Uterus (tissue), 4 donors: ENCODE data around the gene CLEC2A. TPM values are rescaled to one million over a fixed set of nuclear protein-coding genes. Genes with fewer than 3 reads are reported as not detected.
"Not testable (repeated sequence)": the region's sequence is repeated elsewhere in the genome, so short reads cannot be mapped to it uniquely, and the experiment has no call there.

Experiments used
- DNase-seq, 2 donors: peaks; one replicate each; pipeline ENCODE4 v3.0.0-alpha.2; 2019 to 2020
- H3K27ac ChIP-seq, 2 donors: fragments of 200-600 bp; sonication (generic); 1 replicate in 1 of 2; 2 replicates in 1 of 2; pipeline ENCODE4 v1.5.1; 2016 to 2018
- H3K27me3 ChIP-seq, 2 donors: fragments of 200-600 bp; sonication (generic); one replicate each; pipeline ENCODE4 v1.5.1; 2018 to 2019; ENCODE audit warnings: control low read depth in 1 of 2
- H3K36me3 ChIP-seq, 2 donors: fragments of 200-600 bp; sonication (generic); one replicate each; pipeline ENCODE4 v1.5.1; 2019; ENCODE audit warnings: control low read depth in 1 of 2
- H3K4me1 ChIP-seq, 2 donors: fragments of 200-600 bp; sonication (generic); one replicate each; pipeline ENCODE4 v1.5.1; 2018 to 2019; ENCODE audit warnings: control low read depth in 1 of 2
- H3K4me3 ChIP-seq, 2 donors: fragments of 200-600 bp; sonication (generic); 1 replicate in 1 of 2; 2 replicates in 1 of 2; pipeline ENCODE4 v1.5.1; 2018 to 2019; ENCODE audit warnings: mild to moderate bottlenecking in 1 of 2
- H3K9me3 ChIP-seq, 2 donors: fragments of 200-600 bp; sonication (generic); one replicate each; pipeline ENCODE4 v1.5.1; 2019; ENCODE audit warnings: control low read depth in 1 of 2
- CTCF ChIP-seq, 4 experiments: fragments of 200-600 bp in 2 of 4; fragments of 450-650 bp in 2 of 4; sonication (generic) in 2 of 4; IDR thresholded peaks; one replicate each; pipeline ENCODE4 v1.5.1; 2016 to 2019; ENCODE audit warnings: antibody characterized with exemption in 4 of 4, mild to moderate bottlenecking in 2 of 4, moderate library complexity in 1 of 4
- POLR2A ChIP-seq, 2 donors: fragments of 450-650 bp; IDR thresholded peaks; one replicate each; pipeline ENCODE4 v1.6.1; 2016; ENCODE audit warnings: antibody characterized with exemption in 2 of 2, mild to moderate bottlenecking in 1 of 2, moderate library complexity in 1 of 2
- intact Hi-C: fragments of 100-400 bp; cut with DNase I; formaldehyde crosslinking; loops from one replicate; pipeline ENCODE4 v1.15.1; 2023; ENCODE audit warnings: low total_unique reads
- total RNA-seq, 4 donors: library from RNA; depleted of rRNA in 3 of 4; stranded (reverse); fragments of >200 nt in 3 of 4; gene quantifications; one replicate each; pipeline versions ENCODE4 v1.1.0 to v1.2.4, GENCODE V29; 2014 to 2023
- donor health status: DM: yes; HTN: yes; CAD: no.

CLEC2A gene
- not detected for total RNA-seq

- Histone ChIP-seq H3K9me3 (no peaks in the 10 kb centered on the region), H3K36me3 (no peaks in the 10 kb centered on the region), H3K4me3 (no peak within 1 kb of the TSS), H3K4me1 (no peaks in the 10 kb centered on the region), H3K27me3 (no peaks in the 10 kb centered on the region), H3K27ac (no peak within 1 kb of the TSS)
- TF ChIP-seq POLR2A (IDR thresholded peaks at IDR 0.05): no peak
- no peak for TF ChIP-seq CTCF (IDR thresholded peaks at IDR 0.05)
- intact Hi-C loops: no loop called here
- no peak for DNase-seq
These were observed at the start of gene CLEC2A for GRCh38 chr12:9932270-9932669. CLEC2A (minus strand) TSS chr12:9932370; CDS start chr12:9932329, 41 bp downstream.

- no peaks in the 10 kb centered on the region for H3K27me3 ChIP-seq
- intact Hi-C loops: no loop called here
- TF ChIP-seq POLR2A (IDR thresholded peaks at IDR 0.05) (no peak), CTCF (IDR thresholded peaks at IDR 0.05) (no peak)
- no peak overlapping the region for H3K27ac ChIP-seq
- H3K4me3 ChIP-seq: no peak overlapping the region
- DNase-seq: no peak
- H3K4me1 ChIP-seq: no peaks in the 10 kb centered on the region
- H3K36me3 ChIP-seq: no peaks in the 10 kb centered on the region
- H3K9me3 ChIP-seq: no peaks in the 10 kb centered on the region
These were observed 48.0 kb upstream of the CLEC2A start for GRCh38 chr12:9980126-9980525.

GRCh38 chr12:9977916-9978315, 45.7 kb upstream of the CLEC2A start:
- DNase-seq: no peak
- H3K36me3 ChIP-seq: no peaks in the 10 kb centered on the region
- TF ChIP-seq POLR2A (IDR thresholded peaks at IDR 0.05): no peak
- no peak for TF ChIP-seq CTCF (IDR thresholded peaks at IDR 0.05)
- H3K27me3 ChIP-seq: no peaks in the 10 kb centered on the region
- intact Hi-C loops: no loop called here
- no peaks in the 10 kb centered on the region for H3K9me3 ChIP-seq
- no peak overlapping the region for H3K4me3 ChIP-seq
- H3K27ac ChIP-seq: no peak overlapping the region
- H3K4me1 ChIP-seq: no peaks in the 10 kb centered on the region

- H3K4me3 ChIP-seq, H3K36me3 ChIP-seq, intact Hi-C loops, DNase-seq, H3K4me1 ChIP-seq, H3K27me3 ChIP-seq, H3K27ac ChIP-seq, H3K9me3 ChIP-seq: not testable (repeated sequence)
These were observed 44.5 kb upstream of the CLEC2A start for GRCh38 chr12:9976626-9977025.

GRCh38 chr12:9975614-9976013, 43.4 kb upstream of the CLEC2A start:
- no peaks in the 10 kb centered on the region for H3K36me3 ChIP-seq
- no peak overlapping the region for H3K27ac ChIP-seq
- H3K9me3 ChIP-seq: no peaks in the 10 kb centered on the region
- no peaks in the 10 kb centered on the region for H3K4me1 ChIP-seq
- H3K27me3 ChIP-seq: no peaks in the 10 kb centered on the region
- intact Hi-C loops: no loop called here
- no peak overlapping the region for H3K4me3 ChIP-seq
- TF ChIP-seq POLR2A (IDR thresholded peaks at IDR 0.05): no peak
- no peak for TF ChIP-seq CTCF (IDR thresholded peaks at IDR 0.05)
- no peak for DNase-seq

- H3K4me3 ChIP-seq, H3K4me1 ChIP-seq, H3K27me3 ChIP-seq, H3K9me3 ChIP-seq, H3K27ac ChIP-seq, DNase-seq, intact Hi-C loops, H3K36me3 ChIP-seq: not testable (repeated sequence)
These were observed 42.6 kb upstream of the CLEC2A start for GRCh38 chr12:9974731-9975130.
